HG02870 (cell line): ENCODE data around the gene POLR2C.
"Not testable (repeated sequence)": the region's sequence is repeated elsewhere in the genome, so short reads cannot be mapped to it uniquely, and the experiment has no call there.

Experiments used
- ATAC-seq: cut with Tn5 transposase; IDR thresholded peaks from one replicate; pipeline ENCODE4 v1.9.1; 2021; ENCODE audit warnings: mild to moderate bottlenecking, moderate library complexity; ENCODE audit not compliant: unreplicated experiment

The POLR2C gene

DNA sequence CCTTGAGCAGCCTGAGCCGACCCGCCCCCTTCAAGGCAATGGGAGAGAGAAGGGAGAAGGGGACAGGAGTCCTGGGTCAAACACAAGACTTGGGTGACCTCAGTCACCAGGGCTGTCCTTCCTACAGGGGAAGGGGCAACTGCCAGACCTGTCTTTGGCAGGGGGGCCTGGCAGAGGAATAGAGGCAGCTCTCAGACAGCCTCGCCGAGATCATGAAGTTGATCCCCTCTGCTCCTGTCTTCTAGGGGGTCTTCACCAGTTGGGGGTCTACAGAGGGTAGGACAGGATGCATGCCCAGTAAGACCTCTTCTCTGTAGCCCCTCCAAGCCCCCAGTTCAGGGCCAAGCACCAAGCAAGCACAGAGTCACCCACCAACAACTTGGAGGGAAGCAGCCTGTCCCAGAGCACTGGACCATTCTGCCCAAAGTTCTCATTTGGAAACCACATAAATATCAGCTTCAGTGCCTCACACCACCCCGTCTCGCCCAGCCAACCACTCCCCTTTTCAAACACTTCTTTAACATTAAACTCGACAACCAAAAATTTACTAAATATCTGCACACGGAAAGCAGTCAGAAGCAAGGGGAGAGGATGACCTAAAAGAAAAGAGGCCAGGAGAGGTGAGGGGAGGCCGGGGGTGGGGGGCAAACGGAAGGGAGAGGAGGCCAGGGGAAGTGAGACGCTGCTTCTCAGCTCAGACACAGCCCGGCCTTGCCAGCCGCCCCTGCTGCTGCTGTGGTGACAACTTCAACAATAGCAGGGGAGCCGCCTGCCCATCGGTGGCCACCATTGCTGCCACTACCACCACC, 16.1 kb downstream of the POLR2C start:
- no peak for ATAC-seq

DNA sequence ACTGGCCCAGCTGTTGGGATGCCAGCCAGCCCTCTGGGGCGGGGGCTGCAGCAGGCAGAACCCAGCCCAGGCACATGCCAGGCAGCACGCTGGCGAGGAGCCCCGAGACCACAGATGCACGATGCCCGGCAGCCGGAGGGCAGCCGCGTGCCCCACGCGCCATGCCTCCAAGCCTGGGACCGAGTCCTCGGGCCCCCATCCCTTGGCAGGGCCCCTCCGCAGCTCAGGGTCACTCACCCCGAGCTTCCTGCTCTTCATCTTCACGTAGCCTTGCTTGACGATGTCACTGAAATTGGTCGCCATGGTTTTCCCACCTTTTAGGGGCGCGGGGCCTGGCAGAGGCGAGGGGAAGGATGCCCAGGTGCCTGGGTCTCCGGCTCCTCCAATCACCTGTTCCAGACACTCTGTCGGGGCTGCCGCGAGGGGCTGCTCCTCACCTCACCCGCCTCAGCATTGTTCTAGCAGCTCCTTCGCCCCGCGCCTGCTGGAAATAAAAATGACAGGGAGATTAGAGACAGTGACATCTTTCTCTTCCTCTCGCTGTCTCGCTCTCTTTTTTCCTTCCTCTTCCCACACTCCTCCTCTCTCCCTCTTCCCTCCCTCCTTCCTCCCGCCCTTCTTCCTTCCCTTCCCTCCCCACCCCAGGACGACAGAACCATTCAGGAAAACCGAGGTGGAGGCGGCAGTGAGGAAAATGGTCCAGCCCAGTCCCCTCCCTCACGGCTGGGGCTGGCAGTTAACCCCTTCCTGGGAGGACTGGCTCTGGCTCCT, 16.9 kb downstream of the POLR2C start:
- no peak for ATAC-seq

DNA sequence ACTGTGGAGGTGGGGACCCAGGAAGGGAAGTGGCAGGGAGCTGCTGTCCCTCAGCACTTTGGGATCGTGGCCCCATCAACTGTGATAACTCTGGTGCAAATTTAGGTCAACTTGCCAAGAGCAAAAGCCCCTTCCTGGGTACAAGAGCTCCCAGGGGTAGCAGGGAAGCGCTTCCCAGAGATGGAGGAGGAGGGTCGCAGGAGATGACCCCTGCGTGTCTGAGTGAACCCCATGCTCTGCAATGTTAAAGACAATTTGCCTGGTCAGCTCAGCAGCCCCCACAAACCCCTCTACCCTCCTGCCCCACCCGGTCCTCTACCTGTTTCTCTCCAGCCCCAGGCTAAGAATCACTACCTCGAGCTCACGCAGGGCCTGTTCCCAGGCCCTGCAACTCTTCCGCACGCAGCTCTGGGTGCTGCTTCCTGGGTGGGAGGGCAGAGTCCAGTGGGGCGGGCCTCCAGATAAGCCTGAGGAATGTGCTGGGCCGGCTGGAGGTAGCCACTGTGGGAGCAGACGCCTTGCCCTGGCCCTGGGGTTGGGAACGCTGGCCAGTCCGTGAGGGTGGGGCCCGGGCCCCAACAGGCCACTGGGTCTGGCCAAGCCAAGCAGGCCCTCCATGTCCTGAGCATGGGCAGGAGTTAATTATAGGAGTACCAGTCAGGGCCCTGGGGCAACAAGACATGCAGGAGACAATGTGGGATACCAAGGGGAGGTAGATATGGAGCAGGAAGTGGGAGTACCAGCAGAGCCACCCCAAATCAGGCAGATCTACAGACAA, 17.7 kb downstream of the POLR2C start:
- ATAC-seq: no peak

DNA sequence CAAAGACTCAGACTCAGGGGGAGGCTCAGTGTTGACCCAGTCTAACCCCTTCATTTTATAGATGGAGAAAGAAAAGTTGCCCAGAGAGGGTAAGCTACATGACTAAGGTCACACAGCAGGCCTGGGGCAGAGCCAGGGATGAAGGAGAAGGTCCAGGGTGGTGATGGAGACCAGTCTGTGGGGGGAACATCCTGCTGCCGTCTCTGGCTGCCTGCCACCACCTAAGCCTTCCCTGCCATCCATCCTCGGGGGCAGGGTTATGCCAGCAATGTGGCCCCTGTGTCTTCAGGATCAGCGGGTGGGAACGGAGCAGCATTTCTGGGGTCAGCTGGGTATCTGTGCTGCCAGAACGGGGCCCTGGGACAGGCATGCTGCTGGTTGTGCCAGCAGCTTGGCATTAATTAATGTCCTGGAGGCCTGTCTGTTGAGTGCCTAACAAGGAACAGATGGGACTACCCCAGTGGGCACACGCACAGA, 18.3 kb downstream of the POLR2C start:
- ATAC-seq: no peak

DNA sequence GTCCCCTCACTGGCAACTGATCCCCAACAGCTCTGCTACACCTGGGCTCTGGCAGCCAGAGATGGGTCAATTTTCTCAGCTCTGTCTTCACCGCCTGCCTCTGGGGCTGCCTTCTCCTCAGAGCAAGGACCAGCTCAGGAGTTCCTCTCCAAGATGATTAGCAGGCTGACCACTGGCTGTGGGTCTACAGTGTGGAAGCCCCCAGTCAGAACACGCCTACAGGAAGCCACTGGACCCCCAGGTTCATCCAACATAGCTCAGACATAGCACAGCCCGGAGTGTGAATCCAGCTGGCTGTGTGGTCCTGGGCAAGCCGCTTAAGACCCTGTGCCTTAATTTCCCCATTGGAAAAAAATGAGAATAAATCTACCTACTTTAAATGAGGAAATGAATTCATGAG, 18.9 kb downstream of the POLR2C start:
- ATAC-seq: no peak

DNA sequence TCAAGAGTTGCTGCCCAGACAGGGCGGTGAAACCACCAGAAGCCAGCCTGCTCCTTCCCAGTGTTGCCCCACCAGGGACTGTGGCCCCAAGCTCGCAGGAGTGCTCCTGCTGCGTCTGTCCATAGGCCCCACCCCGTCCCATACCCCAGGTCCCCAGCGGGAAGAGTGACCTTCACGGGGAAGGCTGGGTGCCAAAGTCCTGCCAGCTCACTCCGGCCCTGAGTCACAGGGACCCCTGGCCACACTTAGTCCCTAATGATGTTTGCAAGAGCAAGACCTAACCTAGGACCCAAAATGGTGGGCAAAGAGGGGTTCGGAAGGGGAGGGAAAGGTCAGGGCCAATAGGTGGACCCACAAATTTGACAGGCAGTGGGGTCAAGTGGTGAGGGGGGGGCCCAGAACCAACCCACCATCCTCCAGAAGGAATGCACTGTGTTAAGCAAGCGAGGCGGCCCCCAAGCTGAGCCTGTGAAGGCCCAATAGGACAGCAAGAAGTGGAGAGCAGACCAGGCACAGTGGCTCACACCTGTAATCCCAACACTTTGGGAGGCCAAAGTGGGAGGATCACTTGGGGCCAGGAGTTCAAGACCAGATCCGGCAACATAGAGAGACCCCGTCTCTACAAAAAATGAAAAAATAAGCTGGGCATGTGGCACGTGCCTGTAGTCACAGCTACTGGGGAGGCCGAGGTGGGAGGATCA, 20.5 kb downstream of the POLR2C start:
- ATAC-seq: no peak

DNA sequence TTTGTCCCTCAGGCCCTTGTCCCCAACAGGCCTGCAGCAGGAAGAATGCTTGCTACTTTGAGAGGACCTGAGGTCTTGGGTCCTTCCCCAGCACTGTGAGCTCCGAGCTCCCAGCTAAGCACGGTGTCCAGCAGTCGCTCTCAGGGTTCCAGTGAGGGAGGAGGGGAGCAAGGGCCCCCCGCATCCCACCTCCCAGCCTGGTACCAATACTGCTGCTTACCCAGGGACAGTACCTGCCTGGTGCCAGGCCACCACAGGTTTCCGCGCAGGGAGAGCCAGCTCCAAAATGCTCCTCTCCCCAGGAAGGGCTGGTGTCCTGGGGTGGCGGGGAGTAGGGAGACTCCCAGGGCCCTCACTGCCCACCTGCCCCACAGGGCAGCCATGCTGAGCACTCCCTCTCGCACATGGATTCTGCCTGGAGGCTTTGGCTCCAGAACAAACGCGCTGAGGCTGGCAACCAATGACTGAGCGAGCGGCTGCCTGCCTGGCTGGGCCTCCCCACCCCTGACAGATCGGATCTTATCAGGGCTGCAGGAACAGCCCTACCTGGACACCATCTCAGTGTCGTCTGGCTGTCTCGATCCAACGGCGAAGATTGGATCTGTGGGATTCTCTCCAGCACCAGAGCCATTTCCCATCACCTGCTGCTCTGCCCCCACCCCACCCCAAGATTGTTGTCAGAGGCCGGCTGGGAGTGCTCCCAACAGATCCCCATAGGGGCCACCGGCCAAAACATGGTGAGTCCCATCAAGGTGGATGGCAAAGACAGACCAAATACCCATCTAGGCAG, 21.4 kb downstream of the POLR2C start:
- ATAC-seq: no peak

DNA sequence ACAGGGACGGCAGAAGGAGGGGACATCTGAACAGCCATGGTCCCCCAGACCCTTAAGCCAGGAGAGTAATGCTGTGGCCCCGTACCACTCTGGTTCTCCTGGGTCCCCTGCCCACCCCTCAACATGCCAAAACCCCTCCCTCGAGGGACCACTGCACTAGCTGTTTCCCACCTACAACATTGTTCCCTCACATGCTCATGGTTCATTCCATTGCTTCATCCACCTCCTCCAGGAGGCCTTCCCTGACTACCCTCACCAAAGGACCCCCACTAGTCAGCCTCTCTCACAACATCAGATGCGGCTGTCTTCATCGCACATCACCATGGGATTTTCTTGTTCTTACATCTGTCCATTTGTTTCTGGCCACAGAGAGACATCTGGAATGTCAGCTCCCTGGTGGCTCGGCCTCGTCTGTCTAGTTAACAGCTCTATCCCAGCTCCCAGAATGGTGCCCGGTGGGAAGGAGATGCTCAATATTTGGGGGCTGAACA, 22.1 kb downstream of the POLR2C start:
- ATAC-seq: no peak

DNA sequence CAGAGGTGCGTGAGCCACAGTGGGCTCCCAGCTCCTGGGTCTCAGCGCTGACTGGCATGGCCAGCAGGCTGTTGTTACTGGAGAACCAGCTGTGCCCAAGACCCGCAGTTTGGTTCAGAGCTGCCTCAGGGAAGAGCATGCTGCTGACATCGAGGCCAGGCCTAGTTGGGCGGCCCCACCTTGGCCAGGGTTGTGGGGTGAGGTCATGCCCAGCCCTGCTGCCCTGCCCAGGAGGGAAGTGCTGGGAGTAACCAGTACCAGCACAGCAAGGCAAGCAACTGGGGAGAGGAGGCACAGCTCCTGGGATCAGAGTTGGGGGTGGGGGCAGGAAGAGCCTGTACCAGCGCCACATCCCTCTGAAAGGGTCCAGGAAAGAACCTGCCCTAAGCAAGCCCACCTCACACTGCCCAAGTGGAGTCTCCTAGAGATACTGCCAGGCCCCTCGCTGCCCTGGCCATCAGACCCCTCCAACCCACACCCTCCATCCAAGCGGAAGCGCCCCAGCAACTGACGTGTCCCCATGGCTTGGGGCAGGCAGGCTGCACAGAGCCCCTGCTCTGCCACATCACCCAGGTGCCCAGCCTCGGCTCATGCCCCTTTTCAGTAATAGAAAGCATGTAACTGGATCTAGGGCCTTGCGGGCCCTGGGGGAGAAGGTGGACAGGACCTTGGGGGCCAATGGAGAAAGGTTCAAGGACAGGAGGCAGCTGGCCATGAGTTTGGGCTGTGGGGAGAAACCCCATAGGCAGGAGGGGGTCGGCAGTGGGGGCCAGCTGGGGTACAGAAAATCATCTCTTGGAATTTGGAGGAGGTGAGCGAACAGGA, 22.8 kb downstream of the POLR2C start:
- ATAC-seq: no peak

DNA sequence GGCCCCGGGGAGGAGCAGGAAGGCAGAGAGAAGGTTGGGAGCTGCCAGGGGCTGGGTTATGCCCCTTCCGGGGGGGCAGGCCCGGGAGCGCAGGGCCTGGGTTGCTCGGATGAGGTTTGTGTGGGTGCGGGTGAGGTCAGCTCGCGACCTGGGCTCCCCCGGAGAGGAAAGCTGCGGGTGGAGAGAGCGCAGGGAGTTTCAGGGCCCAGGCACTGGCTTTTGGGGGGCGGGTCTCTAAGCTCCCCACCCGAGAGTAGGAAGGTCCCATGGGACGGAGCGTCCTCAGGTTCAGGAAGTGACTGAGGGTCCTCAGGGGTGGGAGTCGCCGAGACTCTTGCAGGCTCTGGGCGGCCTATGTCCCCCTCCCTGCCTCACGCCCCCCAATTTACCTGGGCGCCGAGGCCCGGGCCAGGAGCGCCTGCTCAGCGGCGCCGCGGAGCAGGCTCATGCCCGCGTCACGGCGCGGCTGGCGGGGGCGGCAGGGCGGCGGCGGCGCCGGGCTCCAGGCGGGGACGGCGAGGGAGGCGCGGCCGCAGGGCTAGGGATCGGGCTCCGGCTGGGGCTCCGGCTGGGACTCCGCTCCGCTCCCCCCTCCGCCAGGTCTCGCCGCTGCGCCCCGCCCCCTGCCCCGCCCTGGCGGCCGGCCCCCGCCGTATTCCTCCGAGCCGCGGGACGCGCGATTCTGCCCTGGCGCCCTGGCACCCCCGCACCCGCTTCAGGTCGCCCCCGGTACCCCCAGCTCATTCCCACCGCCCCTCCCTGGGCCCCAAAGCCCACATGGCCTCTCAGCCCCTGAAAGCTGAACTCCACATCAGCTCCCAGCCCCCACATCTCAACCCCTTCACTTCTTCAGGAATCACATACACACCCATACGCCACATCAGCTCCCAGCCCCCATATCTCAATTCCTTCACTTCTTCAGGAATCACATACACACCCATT, 23.7 kb downstream of the POLR2C start, which contains the start of gene DOK4:
TSS of gene DOK4 (minus strand) at position 578 of the 942 bp plus-strand sequence. CDS start 6,986 bp downstream, outside the sequence.
- ATAC-seq: no peak

DNA sequence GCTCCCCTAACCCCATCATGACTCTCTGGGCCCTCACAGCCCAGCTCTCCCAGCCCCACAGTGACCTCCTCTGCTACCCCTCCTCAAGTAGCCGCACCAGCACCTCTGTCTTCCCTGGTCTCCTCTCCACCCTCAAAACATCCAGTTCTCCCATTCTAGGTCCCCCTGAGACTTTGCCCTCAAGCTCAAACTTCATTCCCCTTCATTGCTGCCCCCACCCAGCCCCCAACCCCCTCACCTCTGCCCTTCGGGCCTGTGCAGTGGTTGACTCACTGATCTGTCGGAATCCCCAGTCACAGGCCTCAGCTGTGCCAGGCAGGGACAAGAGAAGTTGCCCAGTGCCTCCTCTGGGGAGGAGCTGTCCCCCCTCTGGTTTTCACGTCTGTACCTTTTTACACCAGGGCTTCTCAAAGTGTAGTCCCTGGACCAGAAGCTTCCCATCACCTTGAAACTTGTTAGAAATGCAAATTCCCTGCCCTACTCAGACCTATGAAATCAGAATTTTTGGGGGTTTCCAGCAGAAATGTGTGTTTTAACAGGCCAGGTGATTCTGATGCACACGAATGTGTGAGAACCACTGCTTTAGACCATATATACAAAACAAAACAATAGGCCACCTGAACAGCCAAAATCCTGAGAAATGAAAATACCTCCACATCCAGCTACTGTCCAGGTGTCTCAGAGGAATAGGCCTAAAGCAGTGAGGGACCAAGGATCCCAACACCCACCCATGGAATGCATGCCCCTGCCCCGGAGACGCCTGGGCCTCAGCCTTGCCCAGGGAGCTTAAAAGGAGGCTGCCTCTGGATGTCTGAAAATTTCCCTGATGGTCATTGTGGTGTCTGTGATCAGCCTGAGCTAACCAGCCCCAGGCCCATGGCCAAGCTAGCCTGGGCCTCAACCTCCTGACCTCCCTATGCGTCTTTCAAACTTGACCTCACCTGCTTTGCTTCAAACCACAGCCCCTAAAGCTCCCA, 24.7 kb downstream of the POLR2C start:
- no peak for ATAC-seq

DNA sequence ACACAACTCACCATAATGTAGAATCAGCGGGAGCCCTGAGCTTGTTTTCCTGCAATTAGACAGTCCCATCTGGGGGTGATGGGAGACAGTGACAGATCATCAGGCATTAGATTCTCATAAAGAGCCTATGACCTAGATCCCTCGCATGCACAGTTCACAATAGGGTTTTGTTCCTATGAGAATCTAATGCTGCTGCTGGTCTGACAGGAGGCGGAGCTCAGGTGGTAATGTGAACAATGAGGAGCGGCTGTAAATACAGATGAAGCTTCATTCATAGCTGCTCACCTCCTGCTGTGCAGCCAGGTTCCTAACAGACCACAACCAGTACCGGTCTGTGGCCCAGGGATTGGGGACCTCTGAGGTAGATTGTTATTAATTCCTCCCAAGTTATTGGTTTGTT, 26.8 kb downstream of the POLR2C start:
- ATAC-seq: no peak

DNA sequence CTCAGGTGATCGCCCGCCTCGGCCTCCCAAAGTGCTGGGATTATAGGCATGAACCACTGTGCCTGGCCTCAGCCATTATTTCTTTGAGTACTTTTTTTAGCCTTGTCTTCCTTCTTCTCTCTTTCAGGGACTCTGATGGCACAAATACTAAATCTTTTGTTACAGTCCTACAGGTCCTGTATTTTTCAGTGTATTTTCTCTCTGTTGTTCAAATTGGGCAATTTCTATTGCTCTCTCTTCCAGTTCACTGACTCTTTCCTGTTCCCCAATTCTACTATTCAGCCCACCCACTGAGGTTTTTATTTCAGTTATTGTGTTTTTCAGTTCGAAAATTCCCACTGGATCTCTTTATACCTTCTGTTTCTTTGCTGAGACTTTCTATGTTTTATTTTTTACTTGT, 31.3 kb downstream of the POLR2C start:
- ATAC-seq: no peak

DNA sequence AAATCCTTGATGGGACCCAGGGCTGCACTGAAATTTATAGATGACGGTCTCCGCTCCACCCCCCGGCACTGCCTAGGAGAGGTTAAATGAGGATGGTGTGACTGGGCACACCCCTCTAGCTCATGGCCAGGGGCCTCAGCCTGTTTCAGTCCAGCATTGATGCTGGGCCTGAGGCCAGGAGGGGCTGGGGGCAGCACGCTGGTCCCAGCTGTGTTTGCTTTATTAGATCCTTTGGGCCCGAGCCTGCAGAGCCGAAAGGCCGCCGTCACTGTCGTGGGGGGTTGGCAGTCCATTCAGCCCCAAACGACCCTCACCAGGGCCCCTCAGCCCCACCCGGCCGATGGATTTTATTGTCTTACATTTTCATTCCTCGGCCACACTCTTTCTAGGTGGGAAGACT, 34.6 kb downstream of the POLR2C start:
- ATAC-seq: no peak

DNA sequence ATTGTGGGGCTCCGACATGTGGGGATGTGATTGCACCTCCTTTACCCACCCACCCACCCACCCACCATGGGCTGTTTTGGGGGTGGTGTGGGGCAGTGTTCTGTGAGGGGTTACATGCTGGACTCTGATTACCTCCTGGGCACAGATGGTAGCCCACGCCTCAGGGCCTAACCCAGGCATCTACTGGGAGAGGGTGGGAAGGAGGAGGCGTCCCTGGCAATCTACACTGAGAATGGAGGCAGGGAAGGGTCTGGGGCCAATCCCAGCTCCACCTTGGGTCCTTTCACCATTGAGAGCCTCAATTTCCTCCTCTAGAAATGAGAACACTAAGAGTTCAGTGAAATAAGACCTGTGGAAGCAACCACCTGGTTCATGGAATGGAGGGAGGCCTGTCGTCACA, 35.6 kb downstream of the POLR2C start:
- ATAC-seq: no peak

DNA sequence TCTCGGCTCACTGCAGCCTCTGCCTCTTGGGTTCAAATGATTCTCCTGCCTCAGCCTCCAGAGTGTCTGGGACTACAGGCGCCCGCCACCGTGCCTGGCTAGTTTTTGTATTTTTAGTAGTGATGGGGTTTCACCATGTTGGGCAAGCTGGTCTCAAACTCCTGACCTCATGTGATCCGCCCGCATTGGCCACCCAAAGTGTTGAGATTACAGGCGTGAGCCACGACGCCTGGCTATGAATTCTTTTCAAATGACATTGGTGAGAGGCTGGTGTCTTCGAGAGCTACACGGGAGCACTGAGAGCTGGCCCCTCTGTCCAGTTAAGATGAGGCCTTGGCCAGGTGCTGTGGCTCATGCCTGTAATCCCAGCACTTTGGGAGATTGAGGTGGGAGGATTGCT, 37.5 kb downstream of the POLR2C start:
- ATAC-seq: not testable (repeated sequence)
